CD4-positive, alpha-beta T cell treated with Interleukin-17A for 4 hours (primary cell): ENCODE results near the gene ZNF646.

ENCODE experiments used
- DNase-seq: peaks from one replicate; pipeline ENCODE4 v3.0.0-alpha.2; 2020; ENCODE audit warnings: mixed read lengths

ZNF646 gene

GRCh38 chr16:31073970-31074813 is at the start of gene ZNF646, which contains the start of gene ZNF668:
ZNF646 (plus strand) TSS chr16:31074422; CDS start chr16:31076325, 1,903 bp downstream.
ZNF668 (minus strand) TSS chr16:31074240; CDS start chr16:31064459, 9,781 bp downstream.
- DNase-seq = peak; percentile 98

- no peak for DNase-seq
These were observed 48.9 kb upstream of the ZNF646 start for GRCh38 chr16:31025339-31025738.

GRCh38 chr16:31029272-31029671 is 45.0 kb upstream of the ZNF646 start:
- no peak for DNase-seq

- DNase-seq = no peak
These were observed 42.9 kb upstream of the ZNF646 start for GRCh38 chr16:31031276-31031675.

- DNase-seq = peak; percentile 98
These were observed 41.2 kb upstream of the ZNF646 start, which contains the start of gene STX4 for GRCh38 chr16:31032736-31033708. STX4 (plus strand) TSS chr16:31033558; CDS start chr16:31033806, 248 bp downstream.

GRCh38 chr16:31033709-31034492 is 40.3 kb upstream of the ZNF646 start:
- peak; percentile 92 for DNase-seq

GRCh38 chr16:31036691-31037090 is 37.5 kb upstream of the ZNF646 start:
- DNase-seq = no peak

GRCh38 chr16:31038993-31039392 is 35.2 kb upstream of the ZNF646 start:
- no peak for DNase-seq

- no peak for DNase-seq
These were observed 31.4 kb upstream of the ZNF646 start for GRCh38 chr16:31042866-31043265.

- no peak for DNase-seq
These were observed 30.9 kb upstream of the ZNF646 start for GRCh38 chr16:31043352-31043751.

- no peak for DNase-seq
These were observed 30.2 kb upstream of the ZNF646 start for GRCh38 chr16:31043898-31044481.

- no peak for DNase-seq
These were observed 23.8 kb upstream of the ZNF646 start for GRCh38 chr16:31050280-31051030.

- no peak for DNase-seq
These were observed 22.1 kb upstream of the ZNF646 start for GRCh38 chr16:31052114-31052513.

GRCh38 chr16:31055613-31056012 is 18.6 kb upstream of the ZNF646 start:
- no peak for DNase-seq

- no peak for DNase-seq
These were observed 13.0 kb upstream of the ZNF646 start for GRCh38 chr16:31061126-31061812.

GRCh38 chr16:31061813-31062440 is 12.3 kb upstream of the ZNF646 start:
- no peak for DNase-seq

- no peak for DNase-seq
These were observed 10.8 kb upstream of the ZNF646 start for GRCh38 chr16:31063495-31063842.

GRCh38 chr16:31063843-31064611 is 10.2 kb upstream of the ZNF646 start:
- DNase-seq = peak; percentile 15

GRCh38 chr16:31064882-31065461 is 9.2 kb upstream of the ZNF646 start:
- DNase-seq = no peak
